Right renal cortex interstitium (tissue), 3 donors: ENCODE results near the gene INHBB. TPM values are rescaled to one million over a fixed set of nuclear protein-coding genes. Genes with fewer than 3 reads are reported as not detected.
"Not testable (repeated sequence)": the region's sequence is repeated elsewhere in the genome, so short reads cannot be mapped to it uniquely, and the experiment has no call there.

Experiments used
- DNase-seq, 3 donors: peaks; one replicate each; pipeline ENCODE4 v3.0.0-alpha.2; 2013; ENCODE audit warnings: low read depth in 3 of 3, low spot score in 2 of 3
- polyA plus RNA-seq, 3 donors: library from polyadenylated mRNA; unstranded; fragments of 120-200 nt; gene quantifications; one replicate each; pipeline ENCODE4 v1.2.1, GENCODE V29; 2013; ENCODE audit not compliant: insufficient read length in 3 of 3

Gene INHBB
- under 1 TPM in 2 of 3 donors, not detected in 1; 0.04 TPM for polyA plus RNA-seq

- no peak for DNase-seq
These were observed at the start of gene INHBB for GRCh38 chr2:120346026-120346666. Gene INHBB, plus strand, starts transcription at chr2:120346136. Its CDS starts 53 bp downstream, at chr2:120346189.

- DNase-seq: no peak
These were observed 47.6 kb upstream of the INHBB start for GRCh38 chr2:120298173-120298835.

- DNase-seq: no peak
These were observed 46.9 kb upstream of the INHBB start for GRCh38 chr2:120299004-120299403.

- no peak for DNase-seq
These were observed 46.4 kb upstream of the INHBB start for GRCh38 chr2:120299561-120299960.

- DNase-seq: no peak
These were observed 45.6 kb upstream of the INHBB start for GRCh38 chr2:120300385-120300784.

- no peak for DNase-seq
These were observed 44.7 kb upstream of the INHBB start for GRCh38 chr2:120301284-120301683.

GRCh38 chr2:120302301-120302700 is 43.6 kb upstream of the INHBB start:
- no peak for DNase-seq

- DNase-seq: no peak
These were observed 42.8 kb upstream of the INHBB start for GRCh38 chr2:120303177-120303576.

GRCh38 chr2:120305296-120305695 is 40.6 kb upstream of the INHBB start:
- DNase-seq: no peak

GRCh38 chr2:120305937-120306490 is 39.9 kb upstream of the INHBB start:
- DNase-seq: no peak

- no peak for DNase-seq
These were observed 38.5 kb upstream of the INHBB start for GRCh38 chr2:120307482-120307881.

GRCh38 chr2:120308038-120308910 is 37.7 kb upstream of the INHBB start:
- DNase-seq: no peak

GRCh38 chr2:120310136-120310535 is 35.8 kb upstream of the INHBB start:
- no peak for DNase-seq

- not testable (repeated sequence) for DNase-seq
These were observed 35.1 kb upstream of the INHBB start for GRCh38 chr2:120310841-120311240.

- DNase-seq: no peak
These were observed 33.9 kb upstream of the INHBB start for GRCh38 chr2:120312076-120312475.

- peak; percentile 74 to 78 (median 74) for DNase-seq
These were observed 32.9 kb upstream of the INHBB start for GRCh38 chr2:120312860-120313694.

- no peak for DNase-seq
These were observed 32.0 kb upstream of the INHBB start for GRCh38 chr2:120313695-120314615.

GRCh38 chr2:120314690-120315366 is 31.1 kb upstream of the INHBB start:
- DNase-seq: no peak
